ENCODE data around the gene EEFSEC.

EEFSEC gene

DNA sequence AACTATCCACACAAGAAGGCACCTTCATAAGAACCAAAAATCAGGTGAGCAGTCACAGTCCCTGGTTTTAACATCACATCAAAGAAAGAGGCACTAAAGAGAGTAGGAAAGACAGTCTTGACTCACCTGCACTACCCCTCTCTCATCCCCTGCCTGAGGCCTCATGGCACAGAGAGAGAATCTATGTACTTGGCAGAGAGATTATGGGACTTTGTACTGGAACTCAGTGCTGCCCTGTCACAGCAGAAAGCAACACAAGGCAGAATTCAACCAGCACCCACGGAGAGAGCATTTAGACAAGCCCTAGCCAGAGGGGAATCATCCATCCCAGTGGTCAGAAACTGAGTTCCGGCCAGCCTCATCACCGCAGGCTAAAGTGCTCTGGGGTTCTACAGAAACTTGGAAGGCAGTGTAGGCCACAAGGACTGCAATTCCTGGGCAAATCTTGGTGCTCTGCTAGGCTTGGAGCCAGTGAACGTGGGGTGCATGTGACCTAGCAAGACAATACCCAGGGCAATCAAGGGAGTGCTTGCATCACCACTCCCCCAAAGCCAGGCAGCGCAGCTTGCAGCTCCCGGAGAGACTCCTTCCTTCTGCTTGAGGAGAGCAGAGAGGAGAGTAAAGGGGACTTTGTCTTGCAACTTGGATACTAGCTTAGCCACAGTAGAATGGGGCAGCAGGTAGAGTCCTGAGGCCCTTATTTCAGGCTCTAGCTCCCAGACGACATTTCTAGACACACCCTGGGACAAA lies 21.2 kb upstream of the EEFSEC start:
- H3K4me3 ChIP-seq (ENCODE audit: low read depth, low read length) = no peak overlapping the region
- no peak for DNase-seq (ENCODE audit: low read depth)
- no peak for TF ChIP-seq MYC (IDR thresholded peaks at IDR 0.05; ENCODE audit: low read depth, low read length)
- TF ChIP-seq, protein P1, sequence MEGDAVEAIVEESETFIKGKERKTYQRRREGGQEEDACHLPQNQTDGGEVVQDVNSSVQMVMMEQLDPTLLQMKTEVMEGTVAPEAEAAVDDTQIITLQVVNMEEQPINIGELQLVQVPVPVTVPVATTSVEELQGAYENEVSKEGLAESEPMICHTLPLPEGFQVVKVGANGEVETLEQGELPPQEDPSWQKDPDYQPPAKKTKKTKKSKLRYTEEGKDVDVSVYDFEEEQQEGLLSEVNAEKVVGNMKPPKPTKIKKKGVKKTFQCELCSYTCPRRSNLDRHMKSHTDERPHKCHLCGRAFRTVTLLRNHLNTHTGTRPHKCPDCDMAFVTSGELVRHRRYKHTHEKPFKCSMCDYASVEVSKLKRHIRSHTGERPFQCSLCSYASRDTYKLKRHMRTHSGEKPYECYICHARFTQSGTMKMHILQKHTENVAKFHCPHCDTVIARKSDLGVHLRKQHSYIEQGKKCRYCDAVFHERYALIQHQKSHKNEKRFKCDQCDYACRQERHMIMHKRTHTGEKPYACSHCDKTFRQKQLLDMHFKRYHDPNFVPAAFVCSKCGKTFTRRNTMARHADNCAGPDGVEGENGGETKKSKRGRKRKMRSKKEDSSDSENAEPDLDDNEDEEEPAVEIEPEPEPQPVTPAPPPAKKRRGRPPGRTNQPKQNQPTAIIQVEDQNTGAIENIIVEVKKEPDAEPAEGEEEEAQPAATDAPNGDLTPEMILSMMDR (IDR thresholded peaks at IDR 0.05; ENCODE audit: low read depth, low read length) = no peak
- TF ChIP-seq, protein P2, sequence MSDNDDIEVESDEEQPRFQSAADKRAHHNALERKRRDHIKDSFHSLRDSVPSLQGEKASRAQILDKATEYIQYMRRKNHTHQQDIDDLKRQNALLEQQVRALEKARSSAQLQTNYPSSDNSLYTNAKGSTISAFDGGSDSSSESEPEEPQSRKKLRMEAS (IDR thresholded peaks at IDR 0.05; ENCODE audit: low read depth, low read length) = no peak
- TF ChIP-seq POLR2A (IDR thresholded peaks at IDR 0.05; ENCODE audit: extremely low read depth, insufficient read length) = no peak

DNA sequence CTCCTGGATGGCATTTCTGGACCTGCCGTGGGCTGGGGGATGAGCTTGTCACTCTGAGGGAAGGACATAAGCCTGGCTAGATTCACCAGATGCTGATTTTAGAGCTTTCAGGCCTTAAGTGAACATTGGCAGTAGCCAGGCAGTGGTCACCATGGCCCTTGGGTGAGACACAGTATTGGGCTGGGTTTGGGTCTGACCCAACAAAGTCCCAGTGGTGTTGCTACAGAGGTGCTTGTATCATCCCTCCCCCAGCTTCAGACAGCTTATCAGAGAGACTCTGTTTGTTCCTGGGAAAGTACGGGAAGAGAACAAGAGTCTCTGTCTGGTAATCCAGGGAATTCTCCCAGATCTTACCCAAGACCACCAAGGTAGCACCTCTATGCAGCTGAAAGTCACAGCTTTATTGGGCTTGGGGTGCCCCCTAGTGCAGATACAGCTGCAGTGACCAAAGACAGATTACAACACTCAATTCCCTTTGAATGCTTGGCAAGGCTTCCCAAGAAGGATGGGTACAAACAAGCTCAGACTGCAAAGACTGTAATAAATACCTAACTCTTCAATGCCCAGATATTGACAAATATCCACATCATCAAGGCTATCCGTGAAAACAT lies 19.9 kb upstream of the EEFSEC start:
- TF ChIP-seq MYC (IDR thresholded peaks at IDR 0.05; ENCODE audit: low read depth, low read length) (no peak), POLR2A (IDR thresholded peaks at IDR 0.05; ENCODE audit: extremely low read depth, insufficient read length) (no peak)
- TF ChIP-seq, protein P1 (IDR thresholded peaks at IDR 0.05; ENCODE audit: low read depth, low read length) = peak; percentile 69
- TF ChIP-seq, protein P2 (IDR thresholded peaks at IDR 0.05; ENCODE audit: low read depth, low read length) = no peak
- peak; percentile 61 for DNase-seq (ENCODE audit: low read depth)
- no peak overlapping the region for H3K4me3 ChIP-seq (ENCODE audit: low read depth, low read length)

DNA sequence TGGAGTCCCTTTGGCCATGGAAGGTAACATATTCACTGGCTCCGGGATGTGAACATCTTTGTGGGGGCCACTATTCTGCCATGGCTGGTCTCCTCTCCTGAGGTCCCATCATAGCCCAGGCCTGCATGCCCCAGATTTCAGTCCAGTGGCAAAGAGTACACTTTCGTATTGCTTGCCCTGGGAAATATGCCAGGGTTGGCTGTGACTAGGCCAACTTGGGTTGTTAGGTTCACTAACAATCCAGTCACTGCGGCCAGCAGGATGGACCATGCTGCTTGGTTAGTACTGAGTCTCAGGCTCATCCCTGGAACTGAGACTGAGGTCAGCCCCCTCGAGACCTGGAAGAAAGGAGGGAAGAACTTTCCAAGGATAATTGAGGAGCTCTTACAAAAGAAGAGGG lies 9.8 kb upstream of the EEFSEC start:
- no peak overlapping the region for H3K4me3 ChIP-seq (ENCODE audit: low read depth, low read length)
- TF ChIP-seq, protein P2 (IDR thresholded peaks at IDR 0.05; ENCODE audit: low read depth, low read length) = no peak
- TF ChIP-seq MYC (IDR thresholded peaks at IDR 0.05; ENCODE audit: low read depth, low read length) (no peak), POLR2A (IDR thresholded peaks at IDR 0.05; ENCODE audit: extremely low read depth, insufficient read length) (no peak)
- TF ChIP-seq, protein P1 (IDR thresholded peaks at IDR 0.05; ENCODE audit: low read depth, low read length) = no peak
- DNase-seq (ENCODE audit: low read depth) = no peak

DNA sequence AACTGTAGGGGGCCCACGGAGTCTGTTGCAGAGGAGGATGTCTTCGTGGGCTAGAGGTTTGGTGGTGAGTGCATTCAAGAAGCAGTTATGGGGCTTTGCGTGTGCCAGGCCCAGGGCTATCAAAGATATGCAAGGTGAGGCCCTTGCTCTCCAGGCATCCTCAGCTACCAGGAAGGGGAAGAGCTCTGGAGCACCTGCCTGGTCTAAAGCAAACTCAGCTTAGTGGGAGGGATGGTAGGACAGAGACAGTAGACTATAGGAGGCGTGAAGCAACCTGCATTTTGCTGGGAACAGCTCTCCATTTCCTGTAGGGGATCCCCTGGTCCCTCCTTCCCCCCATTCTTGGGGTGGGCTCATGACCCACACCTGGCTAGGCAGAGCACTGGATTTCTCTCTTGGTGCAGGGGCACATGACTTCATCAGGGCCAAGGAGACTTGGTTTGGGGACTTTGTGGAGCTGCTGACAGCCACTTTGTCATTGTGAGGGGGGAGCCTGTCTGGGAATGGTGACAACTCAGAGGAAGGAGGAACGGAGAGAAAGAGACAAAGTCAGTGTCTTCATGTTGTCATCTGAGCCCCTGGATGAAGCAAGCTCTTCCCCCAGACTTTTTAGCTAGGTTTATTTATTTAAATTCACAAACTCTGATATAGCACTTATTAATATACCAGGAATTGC lies 8.6 kb upstream of the EEFSEC start:
- DNase-seq (ENCODE audit: low read depth) = no peak
- H3K4me3 ChIP-seq (ENCODE audit: low read depth, low read length) = no peak overlapping the region
- TF ChIP-seq, protein P2 (IDR thresholded peaks at IDR 0.05; ENCODE audit: low read depth, low read length) = no peak
- TF ChIP-seq POLR2A (IDR thresholded peaks at IDR 0.05; ENCODE audit: extremely low read depth, insufficient read length) (no peak), MYC (IDR thresholded peaks at IDR 0.05; ENCODE audit: low read depth, low read length) (no peak)
- TF ChIP-seq, protein P1 (IDR thresholded peaks at IDR 0.05; ENCODE audit: low read depth, low read length) = no peak

DNA sequence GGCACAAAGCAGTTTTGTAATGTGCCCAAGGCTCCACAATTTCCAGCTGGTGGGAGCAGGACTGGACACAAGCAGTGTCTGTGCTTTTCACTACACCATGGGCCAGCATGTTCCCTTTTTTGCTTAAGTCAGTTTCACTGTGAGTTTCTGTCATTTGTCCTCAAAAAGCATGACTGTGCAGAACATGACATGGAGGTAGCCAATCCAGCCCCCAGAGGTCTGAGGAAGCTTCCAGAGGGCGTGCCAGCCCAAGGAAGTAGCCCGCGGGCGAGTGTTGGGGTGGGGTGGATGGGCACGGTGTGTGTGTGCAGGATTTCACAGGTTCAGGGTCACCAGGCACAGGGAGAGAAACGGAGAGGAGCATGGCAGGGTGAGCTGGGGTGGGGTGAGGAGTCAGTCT lies 8.0 kb upstream of the EEFSEC start:
- TF ChIP-seq MYC (IDR thresholded peaks at IDR 0.05; ENCODE audit: low read depth, low read length) = no peak
- TF ChIP-seq POLR2A (IDR thresholded peaks at IDR 0.05; ENCODE audit: extremely low read depth, insufficient read length) = no peak
- TF ChIP-seq, protein P1 (IDR thresholded peaks at IDR 0.05; ENCODE audit: low read depth, low read length) = no peak
- TF ChIP-seq, protein P2 (IDR thresholded peaks at IDR 0.05; ENCODE audit: low read depth, low read length) = no peak
- no peak overlapping the region for H3K4me3 ChIP-seq (ENCODE audit: low read depth, low read length)
- peak; percentile 46 for DNase-seq (ENCODE audit: low read depth)

Data from NB4 (cell line).